ENCODE data around the gene PPP1R13L. TPM values are rescaled to one million over a fixed set of nuclear protein-coding genes. Genes with fewer than 3 reads are reported as not detected.

Gene PPP1R13L
- total and polyA plus RNA-seq, 10 donors = 3.9 to 18.1 (median 12.1) TPM

- 80 to 97% (median 88%) methylated on average over 9 to 15 of the region's 15 CpGs for WGBS, 5 donors
- H3K4me1 ChIP-seq = no peaks in the 10 kb centered on the region
Measured at GRCh38 chr19:45352062-45352461, 52.8 kb downstream of the PPP1R13L start.

GRCh38 chr19:45351401-45351952, 53.4 kb downstream of the PPP1R13L start:
- Histone ChIP-seq H3K36me3 (peaks cover 0 to 66% (median 31%) of the 10 kb centered on the region in 6 donors), H3K4me3 (no peak overlapping the region), H3K27me3 (replicated peaks in 1 of 7) (peaks cover 0 to 18% (median 2%) of the 10 kb centered on the region in 7 donors), H3K4me1 (no peaks in the 10 kb centered on the region), H3K27ac (no peak overlapping the region), H3K9me3 (no peaks in the 10 kb centered on the region)
- TF ChIP-seq CTCF (IDR thresholded peaks at IDR 0.05 in 8 of 11, conservative IDR thresholded peaks at IDR 0.05 in 3 of 11) (no peak), POLR2AphosphoS5 (IDR thresholded peaks at IDR 0.05) (no peak), POLR2A (IDR thresholded peaks at IDR 0.05) (no peak)
- no peak for DNase-seq
- intact Hi-C loops (cut with DNase I; ENCODE audit: low total_unique reads) = no loop called here
- 81 to 90% (median 84%) methylated on average over 11 to 13 of the region's 13 CpGs for WGBS, 5 donors

More at GRCh38 chr19:45352062-45352461, 52.8 kb downstream of the PPP1R13L start:
- Histone ChIP-seq H3K27ac (no peak overlapping the region), H3K27me3 (replicated peaks in 1 of 7) (peaks cover 0 to 12% (median 0%) of the 10 kb centered on the region in 7 donors), H3K4me3 (no peak overlapping the region), H3K36me3 (peaks cover 0 to 72% (median 31%) of the 10 kb centered on the region in 6 donors), H3K9me3 (no peaks in the 10 kb centered on the region)
- peak; percentile 71 for DNase-seq
- TF ChIP-seq POLR2A (IDR thresholded peaks at IDR 0.05) (no peak), CTCF (IDR thresholded peaks at IDR 0.05 in 8 of 11, conservative IDR thresholded peaks at IDR 0.05 in 3 of 11) (no peak), POLR2AphosphoS5 (IDR thresholded peaks at IDR 0.05) (no peak)
- intact Hi-C loops (cut with DNase I; ENCODE audit: low total_unique reads) = no loop called here

- TF ChIP-seq CTCF (IDR thresholded peaks at IDR 0.05 in 8 of 11, conservative IDR thresholded peaks at IDR 0.05 in 3 of 11) = no peak
- TF ChIP-seq POLR2AphosphoS5 (IDR thresholded peaks at IDR 0.05) = no peak
- no peak for TF ChIP-seq POLR2A (IDR thresholded peaks at IDR 0.05)
- Histone ChIP-seq H3K9me3 (no peaks in the 10 kb centered on the region), H3K36me3 (peaks cover 0 to 57% (median 31%) of the 10 kb centered on the region in 6 donors), H3K4me3 (no peak overlapping the region), H3K27me3 (replicated peaks in 1 of 7) (peaks cover 0 to 27% (median 4%) of the 10 kb centered on the region in 7 donors), H3K4me1 (no peaks in the 10 kb centered on the region), H3K27ac (no peak overlapping the region)
- intact Hi-C loops (cut with DNase I; ENCODE audit: low total_unique reads) = no loop called here
- DNase-seq = no peak
- WGBS, 5 donors = 87 to 96% (median 89%) methylated on average over 9 to 17 of the region's 17 CpGs
Measured at GRCh38 chr19:45350477-45351058, 54.3 kb downstream of the PPP1R13L start.

- intact Hi-C loops (cut with DNase I; ENCODE audit: low total_unique reads) = no loop called here
- H3K36me3 ChIP-seq = peaks cover 0 to 46% (median 30%) of the 10 kb centered on the region in 6 donors
- TF ChIP-seq POLR2AphosphoS5 (IDR thresholded peaks at IDR 0.05) = no peak
- TF ChIP-seq CTCF (IDR thresholded peaks at IDR 0.05 in 8 of 11, conservative IDR thresholded peaks at IDR 0.05 in 3 of 11) = no peak
- no peak for TF ChIP-seq POLR2A (IDR thresholded peaks at IDR 0.05)
- H3K27me3 ChIP-seq (replicated peaks in 1 of 7) = peaks cover 0 to 38% (median 6%) of the 10 kb centered on the region in 7 donors
- no peak overlapping the region for H3K27ac ChIP-seq
- WGBS, 5 donors = 87 to 98% (median 90%) methylated on average over 14 to 17 of the region's 17 CpGs
- no peaks in the 10 kb centered on the region for H3K4me1 ChIP-seq
- no peak overlapping the region for H3K4me3 ChIP-seq
- no peak for DNase-seq
- no peaks in the 10 kb centered on the region for H3K9me3 ChIP-seq
Measured at GRCh38 chr19:45349430-45349941, 55.4 kb downstream of the PPP1R13L start.

Data from spleen (tissue), 11 donors.